SK-N-MC (cell line): Measurements from ENCODE around the gene KHDC3L.
A peak's percentile ranks its signal among the peaks of the same experiment; 100 is the strongest.
"Not testable (repeated sequence)": the region's sequence is repeated elsewhere in the genome, so short reads cannot be mapped to it uniquely, and the experiment has no call there.

Experiments
- DNase-seq: peaks from one replicate; pipeline ENCODE4 v3.0.0-alpha.2; 2011; ENCODE audit warnings: low read depth, low spot score
- H3K27ac ChIP-seq: fragments of 200-600 bp; sonication (generic); 2 replicates; pipeline ENCODE4 v1.5.1; 2016; ENCODE audit warnings: mixed run types
- H3K36me3 ChIP-seq: fragments of 200-600 bp; sonication (generic); 2 replicates; pipeline ENCODE4 v1.6.1; 2017; ENCODE audit warnings: antibody characterized with exemption, low read length, mixed read lengths; ENCODE audit not compliant: insufficient read depth
- H3K4me3 ChIP-seq: fragments of 200-600 bp; sonication (generic); 2 replicates; pipeline ENCODE4 v1.5.1; 2016
- H3K9ac ChIP-seq: fragments of 200-600 bp; sonication (generic); 2 replicates; pipeline ENCODE4 v1.8.0; 2017; ENCODE audit warnings: mixed run types, mixed read lengths; ENCODE audit not compliant: insufficient read length
- H3K9me3 ChIP-seq: fragments of 200-600 bp; sonication (generic); 2 replicates; pipeline ENCODE4 v1.6.1; 2017; ENCODE audit warnings: low read depth, mild to moderate bottlenecking, antibody characterized with exemption, low read length, moderate library complexity, mixed read lengths
- EZH2 ChIP-seq: fragments of 200-600 bp; sonication (generic); IDR thresholded peaks from one replicate; pipeline ENCODE4 v1.6.1; 2017; ENCODE audit warnings: antibody characterized with exemption
- FOXP2 ChIP-seq: optimal IDR thresholded peaks from 2 replicates; pipeline ENCODE3; 2011; ENCODE audit warnings: mild to moderate bottlenecking, moderate library complexity; ENCODE audit not compliant: insufficient read depth; ENCODE audit errors: extremely low read length, control extremely low read depth
- POLR2AphosphoS5 ChIP-seq: IDR thresholded peaks from 2 replicates; pipeline ENCODE4 v1.6.1; 2012; ENCODE audit warnings: mild to moderate bottlenecking, low read depth, low read length, borderline replicate concordance

KHDC3L gene

DNA sequence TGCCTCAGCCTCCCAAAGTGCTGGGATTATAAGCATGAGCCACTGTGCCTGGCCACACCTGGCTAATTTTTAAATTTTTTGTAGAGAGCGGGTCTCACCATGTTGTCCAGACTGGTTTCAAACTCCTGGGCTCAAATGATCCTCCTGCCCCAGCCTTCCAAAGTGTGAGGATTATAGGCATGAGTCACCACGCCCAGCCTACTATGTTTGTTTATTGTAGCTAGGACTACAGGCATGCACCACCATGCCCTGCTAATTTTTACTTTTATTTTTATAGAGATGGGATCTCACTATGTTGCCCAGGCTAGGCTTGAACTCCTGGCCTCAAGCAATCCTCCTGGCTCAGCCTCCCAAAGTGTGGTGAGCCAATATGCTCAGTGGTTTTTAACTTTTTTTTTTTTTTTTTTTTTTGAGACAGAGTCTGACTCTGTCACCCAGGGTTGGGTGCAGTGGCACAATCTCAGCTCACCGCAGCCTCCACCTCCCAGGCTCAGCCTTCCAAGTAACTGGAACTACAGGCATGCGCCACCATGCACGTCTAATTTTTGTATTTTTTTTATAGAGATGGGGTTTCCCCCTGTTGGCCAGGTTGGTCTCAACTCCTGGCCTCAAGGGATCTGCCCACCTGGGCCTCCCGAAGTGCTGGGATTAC is 20.1 kb downstream of the KHDC3L start:
- no peak overlapping the region for H3K9ac ChIP-seq
- H3K36me3 ChIP-seq = no peaks in the 10 kb centered on the region
- H3K9me3 ChIP-seq = no peaks in the 10 kb centered on the region
- no peak for DNase-seq
- no peak overlapping the region for H3K4me3 ChIP-seq
- TF ChIP-seq POLR2AphosphoS5 (no peak), FOXP2 (no peak), EZH2 (no peak)
- H3K27ac ChIP-seq = no peak overlapping the region

DNA sequence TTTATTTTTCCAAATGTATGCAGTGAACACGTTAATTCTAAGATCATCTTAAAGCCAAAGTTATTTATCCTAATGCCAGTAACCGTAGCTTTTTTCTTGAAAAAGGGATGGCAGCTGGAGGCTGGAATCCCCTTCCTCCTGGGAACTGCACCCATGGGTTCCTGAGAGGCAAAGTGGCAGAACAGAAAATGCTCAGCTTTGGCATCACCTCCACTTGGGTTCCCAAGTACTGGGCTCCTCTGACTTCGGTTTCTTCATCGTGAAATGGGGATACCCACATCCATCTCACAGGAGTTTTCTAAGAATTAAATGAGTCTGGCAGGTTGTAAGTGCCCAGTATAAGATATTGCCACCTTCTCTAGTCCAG is 26.0 kb downstream of the KHDC3L start:
- Histone ChIP-seq H3K27ac (no peak overlapping the region), H3K4me3 (peak overlapping the region; percentile 83)
- TF ChIP-seq FOXP2 (no peak), EZH2 (no peak), POLR2AphosphoS5 (no peak)

DNA sequence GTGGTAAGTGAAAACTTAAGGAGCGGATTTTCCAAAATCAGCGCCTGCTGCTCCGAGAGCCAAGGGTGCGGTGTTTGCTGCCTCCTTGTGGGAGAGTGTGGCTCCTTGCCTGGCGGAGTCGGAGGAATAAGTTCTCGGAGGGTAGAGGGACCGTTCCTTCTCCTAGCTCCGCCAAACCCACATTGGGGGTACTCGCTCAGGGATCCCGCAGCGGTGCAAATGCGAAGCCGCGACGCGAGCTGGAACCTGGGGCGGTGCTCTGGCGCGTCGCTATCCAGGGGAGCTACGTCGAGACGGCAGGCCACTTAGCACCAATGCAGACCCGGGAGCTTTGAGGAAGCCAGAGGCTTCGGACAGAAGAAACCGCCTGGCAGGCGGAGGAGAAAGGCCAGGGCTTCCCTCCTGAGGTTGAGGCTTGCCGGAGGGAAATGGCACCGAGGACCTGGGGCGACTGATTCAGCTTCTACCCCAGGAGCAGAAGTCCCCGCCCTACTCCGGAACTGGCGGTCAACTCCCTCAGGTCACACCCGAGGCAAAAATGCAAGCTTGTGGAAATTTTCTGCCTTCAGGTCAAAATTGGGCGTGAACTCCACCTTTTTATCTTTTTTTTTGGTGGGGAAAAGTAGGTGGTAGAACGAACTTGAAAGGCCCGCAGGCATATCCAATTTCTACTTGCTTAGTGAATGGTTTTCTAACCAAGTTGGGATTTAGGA is 26.5 kb downstream of the KHDC3L start:
- Histone ChIP-seq H3K27ac (no peak overlapping the region), H3K9me3 (no peaks in the 10 kb centered on the region), H3K4me3 (peak overlapping the region; percentile 83), H3K36me3 (no peaks in the 10 kb centered on the region), H3K9ac (peak overlapping the region; percentile 65)
- TF ChIP-seq FOXP2 = no peak
- no peak for TF ChIP-seq EZH2
- peak; percentile 51 for TF ChIP-seq POLR2AphosphoS5
- DNase-seq = peak; percentile 37

More for the DNA sequence above, 26.0 kb downstream of the KHDC3L start:
- H3K9me3 ChIP-seq = no peaks in the 10 kb centered on the region
- no peak overlapping the region for H3K9ac ChIP-seq
- no peaks in the 10 kb centered on the region for H3K36me3 ChIP-seq
- DNase-seq = no peak

DNA sequence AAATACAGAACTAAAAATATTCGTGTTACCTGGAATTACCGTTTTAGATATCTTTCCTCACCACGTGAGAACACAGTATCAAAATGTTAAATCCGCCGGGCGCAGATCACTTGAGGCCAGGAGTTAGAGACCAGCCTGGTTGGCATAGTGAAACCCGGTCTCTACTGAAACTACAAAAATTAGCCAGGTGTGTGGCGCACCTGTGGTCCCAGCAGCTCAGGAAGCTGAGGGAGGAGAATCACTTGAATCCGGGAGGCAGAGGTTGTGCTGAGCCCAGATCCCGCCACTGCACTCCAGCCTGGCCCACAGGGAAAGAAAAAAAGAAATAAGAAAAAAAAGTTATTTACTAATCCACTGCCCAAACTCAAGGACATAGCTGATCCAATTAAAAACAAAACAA is 27.4 kb downstream of the KHDC3L start:
- H3K27ac ChIP-seq = no peak overlapping the region
- no peak for DNase-seq
- H3K9me3 ChIP-seq = no peaks in the 10 kb centered on the region
- H3K36me3 ChIP-seq = no peaks in the 10 kb centered on the region
- no peak overlapping the region for H3K4me3 ChIP-seq
- no peak overlapping the region for H3K9ac ChIP-seq
- TF ChIP-seq POLR2AphosphoS5 = no peak

DNA sequence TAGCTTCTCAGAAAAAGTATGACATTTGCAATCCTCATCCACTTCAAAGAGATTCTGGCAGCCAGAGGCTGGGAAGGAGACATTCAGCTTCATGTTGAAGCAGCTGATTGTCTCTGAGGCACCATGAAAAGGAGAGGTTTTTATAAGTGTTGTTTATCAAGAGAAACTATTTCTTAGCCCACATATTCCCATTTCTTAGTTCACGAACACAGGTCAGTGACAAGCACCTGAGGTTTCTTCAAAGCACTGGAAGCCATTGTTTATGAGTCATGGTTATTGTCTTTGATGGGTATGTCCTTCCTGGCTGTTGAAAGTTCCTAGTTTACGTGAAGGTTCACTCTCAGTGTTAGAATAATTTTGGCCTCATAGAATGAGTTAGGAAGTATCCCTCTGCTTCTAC is 29.2 kb downstream of the KHDC3L start:
- Histone ChIP-seq H3K27ac (no peak overlapping the region), H3K9ac (no peak overlapping the region), H3K9me3 (no peaks in the 10 kb centered on the region), H3K4me3 (no peak overlapping the region), H3K36me3 (no peaks in the 10 kb centered on the region)
- TF ChIP-seq EZH2 = no peak
- DNase-seq = no peak

DNA sequence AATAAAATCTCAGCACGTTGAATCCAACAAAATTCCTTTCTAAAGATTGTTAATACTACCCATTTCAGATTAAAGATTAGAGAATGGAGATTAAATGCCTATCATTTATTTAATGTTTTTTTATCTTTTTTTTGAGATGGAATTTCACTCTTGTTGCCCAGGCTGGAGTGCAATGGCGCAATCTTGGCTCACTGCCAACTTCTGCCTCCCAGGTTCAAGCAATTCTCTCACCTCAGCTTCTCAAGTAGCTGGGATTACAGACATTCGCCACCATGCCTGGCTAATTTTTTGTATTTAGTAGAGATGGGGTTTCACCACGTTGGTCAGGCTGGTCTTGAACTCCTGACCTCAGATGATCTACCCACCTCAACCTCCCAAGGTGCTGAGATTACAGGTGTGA is 29.7 kb downstream of the KHDC3L start:
- not testable (repeated sequence) for DNase-seq, H3K27ac ChIP-seq, H3K9me3 ChIP-seq, H3K36me3 ChIP-seq, H3K9ac ChIP-seq, H3K4me3 ChIP-seq

DNA sequence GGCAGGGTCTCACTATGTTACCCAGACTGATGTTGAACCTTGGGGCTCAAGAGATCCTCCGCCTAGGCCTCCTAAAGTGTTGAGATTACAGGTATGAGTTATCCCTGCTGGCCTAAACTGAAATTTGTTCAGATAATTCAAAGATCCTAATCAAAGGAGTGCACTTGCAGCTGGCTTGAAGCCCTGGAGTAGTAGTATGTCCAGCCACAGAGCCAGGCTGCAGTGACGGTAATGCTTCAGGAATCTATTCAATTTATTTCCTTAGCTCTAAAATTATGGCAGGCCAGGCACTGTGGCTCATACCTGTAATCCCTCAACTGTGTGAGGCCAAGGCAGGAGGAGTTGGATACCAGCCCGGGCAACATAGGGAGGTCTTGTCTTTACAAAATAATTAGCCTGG is 30.8 kb downstream of the KHDC3L start:
- no peaks in the 10 kb centered on the region for H3K9me3 ChIP-seq
- no peak overlapping the region for H3K4me3 ChIP-seq
- no peak overlapping the region for H3K9ac ChIP-seq
- TF ChIP-seq FOXP2 (no peak), EZH2 (no peak), POLR2AphosphoS5 (no peak)
- H3K27ac ChIP-seq = no peak overlapping the region
- no peak for DNase-seq
- H3K36me3 ChIP-seq = no peaks in the 10 kb centered on the region

DNA sequence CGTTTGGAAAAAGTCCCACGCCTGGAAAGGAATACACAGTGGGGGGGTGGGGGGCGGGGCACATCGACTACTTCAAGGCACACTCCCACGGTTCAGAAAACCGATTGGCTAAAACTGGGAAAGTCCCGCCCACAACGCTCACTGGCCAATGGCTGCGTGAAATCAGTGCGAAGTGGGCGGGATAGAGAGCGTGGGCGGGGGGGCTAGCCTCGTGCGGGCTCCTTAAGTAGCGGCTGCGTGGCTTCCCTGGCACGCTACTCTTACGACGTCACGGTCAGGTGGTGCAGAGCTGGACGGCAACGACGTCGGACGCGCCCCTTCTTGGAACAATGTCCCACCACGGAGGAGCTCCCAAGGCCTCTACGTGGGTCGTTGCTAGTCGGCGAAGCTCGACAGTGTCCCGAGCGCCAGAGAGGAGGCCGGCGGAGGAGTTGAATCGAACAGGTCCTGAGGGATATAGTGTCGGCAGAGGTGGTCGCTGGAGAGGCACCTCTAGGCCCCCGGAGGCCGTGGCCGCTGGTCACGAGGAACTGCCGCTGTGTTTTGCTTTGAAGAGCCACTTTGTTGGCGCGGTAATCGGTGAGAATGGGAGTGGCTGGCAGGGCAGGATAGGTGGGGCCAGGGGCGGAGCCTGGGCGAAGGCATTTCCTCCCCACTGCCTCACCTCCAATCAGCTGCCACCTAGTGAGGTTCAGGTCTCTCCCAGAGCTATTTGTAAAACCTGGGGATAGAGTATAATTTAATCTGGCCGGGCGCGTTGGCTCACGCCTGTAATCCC is 32.3 kb downstream of the KHDC3L start, which contains the start of gene DDX43:
TSS of gene DDX43 (plus strand) at position 252 of the 778 bp plus-strand sequence. CDS start at position 330, 78 bp downstream.
- no peaks in the 10 kb centered on the region for H3K36me3 ChIP-seq
- H3K4me3 ChIP-seq = no peak within 1 kb of the TSS
- H3K27ac ChIP-seq = no peak within 1 kb of the TSS
- H3K9ac ChIP-seq = no peak within 1 kb of the TSS
- no peak for DNase-seq
- H3K9me3 ChIP-seq = no peaks in the 10 kb centered on the region
- TF ChIP-seq EZH2 = no peak
- TF ChIP-seq POLR2AphosphoS5 = no peak
- no peak for TF ChIP-seq FOXP2

DNA sequence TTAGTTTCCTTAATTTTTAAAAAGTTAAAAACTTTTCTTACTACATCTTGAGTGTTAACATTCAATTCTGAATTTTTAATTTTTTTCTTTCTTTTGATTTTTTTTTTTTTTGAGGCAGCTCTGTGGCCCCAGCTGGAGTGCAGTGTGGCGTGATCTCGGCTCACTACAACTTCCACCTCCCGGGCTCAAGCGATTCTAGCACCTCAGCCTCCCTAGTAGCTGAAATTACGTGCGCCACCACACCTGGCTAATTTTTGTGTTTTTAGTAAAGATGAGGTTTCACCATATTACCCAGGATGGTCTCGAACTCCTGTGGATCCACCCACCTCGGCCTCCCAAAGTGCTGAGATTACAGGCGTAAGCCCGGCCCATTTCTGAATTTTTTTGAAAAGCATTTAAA is 33.4 kb downstream of the KHDC3L start:
- Histone ChIP-seq H3K9ac (no peak overlapping the region), H3K4me3 (no peak overlapping the region), H3K27ac (no peak overlapping the region), H3K36me3 (no peaks in the 10 kb centered on the region), H3K9me3 (no peaks in the 10 kb centered on the region)
- DNase-seq = no peak
- TF ChIP-seq EZH2 (no peak), POLR2AphosphoS5 (no peak), FOXP2 (no peak)
